Activated CD8-positive, alpha-beta memory T cell treated with anti-CD3 and anti-CD28 coated beads, Interleukin-2, amount 50 U/mL, for 1 hour (primary cell): ENCODE results near the gene LDAH.

ENCODE experiments used
- DNase-seq: peaks from one replicate; pipeline ENCODE4 v3.0.0-alpha.2; 2020; ENCODE audit errors: extremely low read depth

LDAH gene

GRCh38 chr2:20682167-20682920 is 140.6 kb downstream of the LDAH start:
- DNase-seq: no peak

GRCh38 chr2:20680744-20681375 is 142.0 kb downstream of the LDAH start:
- no peak for DNase-seq

GRCh38 chr2:20678780-20679179 is 144.1 kb downstream of the LDAH start:
- DNase-seq: no peak

- no peak for DNase-seq
Measured at GRCh38 chr2:20678086-20678395, 144.9 kb downstream of the LDAH start.

- no peak for DNase-seq
Measured at GRCh38 chr2:20677301-20678085, 145.4 kb downstream of the LDAH start.

GRCh38 chr2:20676353-20677215 is 146.3 kb downstream of the LDAH start:
- DNase-seq: no peak

- DNase-seq: no peak
Measured at GRCh38 chr2:20675701-20676352, 147.1 kb downstream of the LDAH start.

GRCh38 chr2:20674974-20675679 is 147.8 kb downstream of the LDAH start:
- DNase-seq: no peak

- DNase-seq: no peak
Measured at GRCh38 chr2:20674309-20674965, 148.5 kb downstream of the LDAH start.

GRCh38 chr2:20673686-20674308 is 149.1 kb downstream of the LDAH start:
- DNase-seq: no peak

GRCh38 chr2:20672201-20672951 is 150.5 kb downstream of the LDAH start:
- DNase-seq: no peak

- DNase-seq: no peak
Measured at GRCh38 chr2:20671736-20672080, 151.2 kb downstream of the LDAH start.

GRCh38 chr2:20671036-20671735 is 151.7 kb downstream of the LDAH start:
- no peak for DNase-seq

GRCh38 chr2:20670315-20671035 is 152.4 kb downstream of the LDAH start:
- DNase-seq: no peak

GRCh38 chr2:20669562-20670314 is 153.2 kb downstream of the LDAH start:
- DNase-seq: no peak

- DNase-seq: no peak
Measured at GRCh38 chr2:20668871-20669475, 153.9 kb downstream of the LDAH start.

- no peak for DNase-seq
Measured at GRCh38 chr2:20668451-20668850, 154.4 kb downstream of the LDAH start.
